Measurements from ENCODE around the gene PREX1.

DNA sequence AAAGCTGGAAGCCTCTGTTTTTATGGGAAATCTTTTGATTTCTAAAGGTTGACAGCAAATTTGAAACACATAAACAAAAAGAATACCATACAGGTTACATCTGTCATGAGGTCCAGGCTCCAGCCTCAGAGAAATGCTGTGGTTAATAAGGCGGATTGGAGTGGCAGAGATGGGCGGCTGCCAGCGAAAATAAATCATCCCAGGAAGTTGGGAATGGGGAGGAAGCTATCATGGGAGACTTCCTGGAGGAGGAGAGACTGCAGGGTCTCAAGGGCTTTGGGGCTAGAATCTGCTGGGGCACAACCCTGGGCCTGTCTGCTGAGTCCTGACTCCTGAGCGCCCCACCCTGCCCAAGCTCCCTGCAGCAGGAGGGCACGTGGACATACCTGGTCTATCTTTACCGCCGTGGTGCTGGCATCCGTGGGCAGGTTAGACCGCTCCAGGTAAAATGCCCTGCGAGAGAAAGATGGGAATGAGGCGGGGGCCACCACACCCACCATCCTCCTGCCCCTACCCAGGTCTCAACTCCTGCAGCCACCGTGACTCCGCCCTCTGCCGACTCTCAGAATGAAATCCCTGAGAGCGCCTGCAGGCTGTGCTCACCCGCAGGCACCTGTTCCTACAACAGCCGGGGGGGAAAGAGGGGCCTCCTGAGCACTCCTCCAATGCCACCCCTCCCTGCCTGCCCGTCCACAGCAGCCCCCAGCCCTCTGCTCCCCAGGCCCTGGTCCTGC, 197.3 kb downstream of the PREX1 start:
- TF ChIP-seq POLR2A (IDR thresholded peaks at IDR 0.05; ENCODE audit: low read length) (no peak), GATA1 (IDR thresholded peaks at IDR 0.05; ENCODE audit: low read depth, low read length) (no peak)

Measured in erythroblast (primary cell).